MCF 10A (cell line): Measurements from ENCODE around the gene RHEBL1. TPM values are rescaled to one million over a fixed set of nuclear protein-coding genes. Genes with fewer than 3 reads are reported as not detected.

Source experiments
- BruUV-seq: library from RNA; stranded (reverse); fragments of 400-500 nt; replicated peaks from 2 replicates; lab custom pipeline; 2021; lab: Mats Ljungman, UMichigan
- CTCF ChIA-PET: fragments of 300-600 bp; sonication (Branson Sonifier 250); formaldehyde crosslinking; extraction: SDS; loops from one replicate; lab custom pipeline; 2021; ENCODE audit warnings: antibody characterized with exemption, inconsistent platforms; lab: Yijun Ruan, JAX
- POLR2A ChIA-PET: fragments of 300-600, 350-650 bp; sonication (Branson Sonifier 250); formaldehyde crosslinking; extraction: SDS; loops from one replicate; lab custom pipeline; 2020; ENCODE audit warnings: antibody characterized with exemption, inconsistent platforms; lab: Yijun Ruan, JAX
- DNase-seq: peaks from one replicate; pipeline ENCODE4 v3.0.0-alpha.2; 2018; ENCODE audit not compliant: unreplicated experiment
- H3K27ac Mint-ChIP-seq: one replicate; pipeline ENCODE4 v1.8.0; 2022; ENCODE audit warnings: mild to moderate bottlenecking, low read depth, mixed read lengths; ENCODE audit not compliant: unreplicated experiment
- H3K27me3 Mint-ChIP-seq: one replicate; pipeline ENCODE4 v1.8.0; 2022; ENCODE audit warnings: mixed read lengths; ENCODE audit not compliant: insufficient read depth, unreplicated experiment
- H3K36me3 Mint-ChIP-seq: one replicate; pipeline ENCODE4 v1.8.0; 2022; ENCODE audit warnings: mild to moderate bottlenecking, moderate library complexity, mixed read lengths; ENCODE audit not compliant: insufficient read depth, unreplicated experiment
- H3K4me1 Mint-ChIP-seq: one replicate; pipeline ENCODE4 v1.8.0; 2022; ENCODE audit warnings: mixed read lengths; ENCODE audit not compliant: insufficient read depth, unreplicated experiment
- H3K4me3 Mint-ChIP-seq: one replicate; pipeline ENCODE4 v1.8.0; 2022; ENCODE audit warnings: mild to moderate bottlenecking, moderate library complexity, mixed read lengths; ENCODE audit not compliant: unreplicated experiment
- H3K9me3 Mint-ChIP-seq: one replicate; pipeline ENCODE4 v1.8.0; 2022; ENCODE audit warnings: mixed read lengths; ENCODE audit not compliant: unreplicated experiment
- intact Hi-C: fragments of 100-400 bp; cut with micrococcal nuclease; formaldehyde crosslinking; loops from 2 replicates; pipeline ENCODE4 v1.14.1; 2022
- total RNA-seq: library from RNA; stranded (reverse); gene quantifications from 2 replicates; pipeline ENCODE4 v1.2.3, GENCODE V29; 2022
- TF ChIP-seq, protein P1 (sequence below): fragments of 200-600 bp; IDR thresholded peaks from one replicate; pipeline ENCODE4 v1.8.0; 2022; ENCODE audit warnings: antibody characterized with exemption, mild to moderate bottlenecking; ENCODE audit not compliant: unreplicated experiment

Gene RHEBL1
- total RNA-seq, 1 experiment from 2014 or later = 0.35 TPM

DNA sequence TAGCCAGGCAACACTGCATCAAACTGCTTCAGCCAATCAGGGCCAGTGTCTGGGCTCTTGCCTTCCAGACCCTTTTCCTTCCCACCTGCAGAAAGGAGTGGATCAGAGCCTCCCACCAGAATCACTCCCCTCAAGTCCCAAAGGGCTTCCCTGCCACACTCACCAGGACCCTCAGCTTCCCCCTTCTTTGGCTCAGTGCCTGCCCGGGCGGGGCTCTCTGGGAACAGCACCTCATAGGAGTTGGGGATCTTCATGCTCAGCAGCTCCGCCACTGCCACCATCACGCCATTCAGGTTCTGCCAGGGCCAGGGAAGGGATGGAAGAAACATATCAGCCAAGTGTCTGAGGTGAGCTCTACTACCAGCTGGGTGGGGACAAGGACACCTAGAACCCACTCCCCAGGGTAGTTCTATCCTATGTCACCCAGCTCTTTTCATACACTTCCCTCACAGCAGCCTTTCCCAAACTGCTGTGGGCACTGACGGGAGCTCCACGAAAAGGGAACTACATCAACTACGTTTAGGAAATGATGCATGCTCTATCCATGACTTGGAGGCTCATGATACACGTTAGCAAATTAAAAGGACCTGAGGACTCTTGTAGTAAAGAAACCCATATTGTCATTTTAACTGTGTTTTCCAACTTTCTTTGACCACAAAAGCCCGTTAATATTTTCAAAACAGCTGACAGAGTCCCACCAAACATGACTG, 41.8 kb downstream of the RHEBL1 start:
- no TSS peak for BruUV-seq
- no peak overlapping the region for H3K27ac Mint-ChIP-seq
- no peaks in the 10 kb centered on the region for H3K4me1 Mint-ChIP-seq
- H3K9me3 Mint-ChIP-seq = no peaks in the 10 kb centered on the region
- intact Hi-C loops = no loop called here
- H3K36me3 Mint-ChIP-seq = peaks cover 85% of the 10 kb centered on the region
- no peaks in the 10 kb centered on the region for H3K27me3 Mint-ChIP-seq
- ChIA-PET POLR2A (interaction anchor here (0.6 to 1.1 kb wide), 2 partner anchors 19 to 102 kb away, joined by 3 read pairs; partner anchors contain the start of gene TUBA1B), CTCF (interaction anchor here (0.5 to 1.1 kb wide), 4 partner anchors 9 to 203 kb away, joined by 3 to 4 read pairs (median 4); no protein-coding TSS in a partner anchor)
- TF ChIP-seq, protein P1, sequence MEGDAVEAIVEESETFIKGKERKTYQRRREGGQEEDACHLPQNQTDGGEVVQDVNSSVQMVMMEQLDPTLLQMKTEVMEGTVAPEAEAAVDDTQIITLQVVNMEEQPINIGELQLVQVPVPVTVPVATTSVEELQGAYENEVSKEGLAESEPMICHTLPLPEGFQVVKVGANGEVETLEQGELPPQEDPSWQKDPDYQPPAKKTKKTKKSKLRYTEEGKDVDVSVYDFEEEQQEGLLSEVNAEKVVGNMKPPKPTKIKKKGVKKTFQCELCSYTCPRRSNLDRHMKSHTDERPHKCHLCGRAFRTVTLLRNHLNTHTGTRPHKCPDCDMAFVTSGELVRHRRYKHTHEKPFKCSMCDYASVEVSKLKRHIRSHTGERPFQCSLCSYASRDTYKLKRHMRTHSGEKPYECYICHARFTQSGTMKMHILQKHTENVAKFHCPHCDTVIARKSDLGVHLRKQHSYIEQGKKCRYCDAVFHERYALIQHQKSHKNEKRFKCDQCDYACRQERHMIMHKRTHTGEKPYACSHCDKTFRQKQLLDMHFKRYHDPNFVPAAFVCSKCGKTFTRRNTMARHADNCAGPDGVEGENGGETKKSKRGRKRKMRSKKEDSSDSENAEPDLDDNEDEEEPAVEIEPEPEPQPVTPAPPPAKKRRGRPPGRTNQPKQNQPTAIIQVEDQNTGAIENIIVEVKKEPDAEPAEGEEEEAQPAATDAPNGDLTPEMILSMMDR = no peak
- H3K4me3 Mint-ChIP-seq = no peak overlapping the region
- no peak for DNase-seq

DNA sequence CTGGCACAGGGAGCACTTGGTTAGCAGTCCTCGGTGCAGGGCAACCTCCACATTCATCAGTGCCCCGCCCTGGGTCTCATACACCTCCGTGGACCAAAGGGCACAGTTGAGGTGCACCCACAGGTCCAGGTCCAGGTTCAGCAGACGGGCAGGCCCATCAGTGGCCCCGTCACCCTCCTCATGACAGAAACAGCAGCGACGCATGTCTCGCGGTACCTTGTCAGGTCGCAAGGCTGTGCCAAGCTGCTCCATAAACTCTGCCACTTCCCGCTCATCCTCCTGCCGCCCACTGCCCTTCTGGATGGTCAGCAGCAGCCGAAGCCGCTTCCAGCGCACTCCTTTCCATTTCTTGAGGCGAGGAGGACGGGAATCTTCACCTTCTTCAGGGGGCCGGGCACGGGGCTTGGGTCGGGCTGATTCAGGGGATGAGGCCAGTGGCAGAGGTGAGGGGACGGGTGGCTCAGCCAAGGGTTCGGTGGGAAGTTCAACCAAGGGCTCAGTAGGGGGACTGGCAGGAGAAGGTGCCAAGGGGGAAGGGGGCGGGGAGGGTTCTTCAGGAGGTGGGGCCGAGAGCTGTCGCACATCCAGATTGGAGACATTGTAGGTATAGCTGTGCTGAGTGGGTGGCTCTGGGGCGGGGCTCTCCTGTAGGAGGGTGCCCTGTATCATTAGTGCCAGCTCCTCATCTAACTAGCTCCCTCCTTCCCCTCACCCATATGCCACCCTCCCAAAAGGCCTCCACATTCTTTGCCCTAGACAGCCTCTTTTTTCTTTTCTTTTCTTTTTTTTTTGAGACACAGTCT, 42.9 kb downstream of the RHEBL1 start:
- TF ChIP-seq, protein P1 = no peak
- Mint-ChIP-seq H3K36me3 (peaks cover 86% of the 10 kb centered on the region), H3K4me3 (no peak overlapping the region), H3K27ac (no peak overlapping the region), H3K4me1 (no peaks in the 10 kb centered on the region), H3K9me3 (no peaks in the 10 kb centered on the region), H3K27me3 (no peaks in the 10 kb centered on the region)
- no TSS peak for BruUV-seq
- DNase-seq = no peak
- ChIA-PET CTCF (interaction anchor here (1.1 kb wide), 1 partner anchor 174 kb away, joined by 4 read pairs; no protein-coding TSS in a partner anchor), POLR2A (no interaction called here)
- intact Hi-C loops = no loop called here

DNA sequence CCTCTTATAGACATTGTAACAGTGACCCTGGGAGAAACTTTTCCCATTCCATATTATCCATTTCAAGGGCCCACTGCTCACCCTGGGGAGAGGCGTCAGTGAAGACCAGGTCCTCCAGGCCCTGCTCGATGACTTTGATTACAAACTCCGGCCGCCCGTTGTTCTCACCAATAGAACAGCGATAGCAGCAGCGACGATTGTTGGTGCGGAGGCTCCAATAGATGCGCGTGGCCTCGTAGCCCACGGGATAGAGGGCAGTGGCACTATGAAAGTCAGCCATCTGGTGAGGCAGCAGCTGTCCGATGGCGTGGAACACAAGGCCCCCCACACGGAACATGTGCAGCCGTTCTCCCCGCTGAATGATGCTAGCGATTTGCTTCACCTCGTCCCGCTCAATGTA, 43.7 kb downstream of the RHEBL1 start:
- Mint-ChIP-seq H3K27me3 (no peaks in the 10 kb centered on the region), H3K9me3 (no peaks in the 10 kb centered on the region), H3K4me3 (no peak overlapping the region), H3K36me3 (peaks cover 85% of the 10 kb centered on the region), H3K27ac (no peak overlapping the region), H3K4me1 (no peaks in the 10 kb centered on the region)
- intact Hi-C loops = no loop called here
- ChIA-PET POLR2A (no interaction called here), CTCF (interaction anchor here (1.0 kb wide), 1 partner anchor 38 kb away, joined by 4 read pairs; no protein-coding TSS in a partner anchor)
- no TSS peak for BruUV-seq
- TF ChIP-seq, protein P1 = no peak
- DNase-seq = no peak

DNA sequence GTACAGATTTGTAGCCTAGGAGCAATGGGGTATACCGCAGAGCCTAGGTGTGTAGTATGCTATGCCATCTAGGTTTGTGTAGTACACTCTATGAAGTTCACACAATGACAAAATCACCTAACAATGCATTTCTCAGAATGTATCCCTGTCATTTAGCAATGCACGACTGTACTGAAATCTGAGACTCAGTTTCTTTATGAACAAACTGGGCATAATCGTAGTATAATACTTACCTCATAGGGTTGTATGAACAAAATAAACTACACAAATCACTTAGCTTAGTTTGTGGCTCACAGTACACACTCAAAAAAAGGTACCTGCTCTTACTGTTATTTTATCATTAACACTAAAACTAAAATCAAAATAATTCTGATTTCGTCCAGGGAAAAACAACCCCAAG, 44.3 kb downstream of the RHEBL1 start:
- intact Hi-C loops = no loop called here
- no peaks in the 10 kb centered on the region for H3K9me3 Mint-ChIP-seq
- H3K27ac Mint-ChIP-seq = no peak overlapping the region
- no peaks in the 10 kb centered on the region for H3K4me1 Mint-ChIP-seq
- CTCF ChIA-PET = interaction anchor here (1.0 kb wide), 1 partner anchor 37 kb away, joined by 4 read pairs; no protein-coding TSS in a partner anchor
- TF ChIP-seq, protein P1 = no peak
- no peaks in the 10 kb centered on the region for H3K27me3 Mint-ChIP-seq
- H3K36me3 Mint-ChIP-seq = peaks cover 87% of the 10 kb centered on the region
- H3K4me3 Mint-ChIP-seq = no peak overlapping the region
- POLR2A ChIA-PET = no interaction called here
- no TSS peak for BruUV-seq
- DNase-seq = no peak
